Epithelial cell of proximal tubule (primary cell): ENCODE data around the gene UGT1A9. TPM values are rescaled to one million over a fixed set of nuclear protein-coding genes. Genes with fewer than 3 reads are reported as not detected.

ENCODE experiments used
- DNase-seq: peaks from one replicate; pipeline ENCODE4 v3.0.0-alpha.2; 2011; ENCODE audit warnings: low read depth
- H3K4me3 ChIP-seq: 2 replicates; pipeline ENCODE4 v1.5.1; 2011; ENCODE audit warnings: low read depth, mild to moderate bottlenecking, low read length
- CTCF ChIP-seq: conservative IDR thresholded peaks from 2 replicates; pipeline ENCODE4 v1.5.1; 2012; ENCODE audit warnings: low read depth, mild to moderate bottlenecking, low read length
- total RNA-seq: library from RNA; depleted of rRNA; stranded (reverse); fragments of >200 nt; gene quantifications from 2 replicates; pipeline ENCODE4 v1.2.3, GENCODE V29; 2015

UGT1A9 gene
- total RNA-seq, 1 donor from 2014 or later, result not detected

- H3K4me3 ChIP-seq, result no peak overlapping the region
- TF ChIP-seq CTCF, result no peak
- no peak for DNase-seq
Observed at GRCh38 chr2:233772153-233772552, 100.5 kb downstream of the UGT1A9 start.

GRCh38 chr2:233772583-233772982, 100.9 kb downstream of the UGT1A9 start:
- no peak for TF ChIP-seq CTCF
- DNase-seq, result no peak

GRCh38 chr2:233773854-233774253, 102.2 kb downstream of the UGT1A9 start:
- DNase-seq, result no peak
- no peak for TF ChIP-seq CTCF
- H3K4me3 ChIP-seq, result no peak overlapping the region

More at GRCh38 chr2:233772583-233772982, 100.9 kb downstream of the UGT1A9 start:
- H3K4me3 ChIP-seq, result no peak overlapping the region

GRCh38 chr2:233775414-233775813, 103.7 kb downstream of the UGT1A9 start:
- no peak for TF ChIP-seq CTCF
- no peak overlapping the region for H3K4me3 ChIP-seq
- no peak for DNase-seq

GRCh38 chr2:233778030-233778429, 106.3 kb downstream of the UGT1A9 start, which contains the start of gene MROH2A:
Gene MROH2A (plus strand): TSS chr2:233778330. CDS start chr2:233779359, 1,029 bp downstream.
- DNase-seq, result no peak
- no peak within 1 kb of the TSS for H3K4me3 ChIP-seq
- TF ChIP-seq CTCF, result no peak

- H3K4me3 ChIP-seq, result no peak overlapping the region
- no peak for DNase-seq
- TF ChIP-seq CTCF, result no peak
Observed at GRCh38 chr2:233779722-233780121, 108.0 kb downstream of the UGT1A9 start.

- no peak for DNase-seq
- H3K4me3 ChIP-seq, result no peak overlapping the region
- TF ChIP-seq CTCF, result no peak
Observed at GRCh38 chr2:233780771-233781170, 109.1 kb downstream of the UGT1A9 start.
